ENCODE measurements around the gene JPT1.

Gene JPT1, protein sequence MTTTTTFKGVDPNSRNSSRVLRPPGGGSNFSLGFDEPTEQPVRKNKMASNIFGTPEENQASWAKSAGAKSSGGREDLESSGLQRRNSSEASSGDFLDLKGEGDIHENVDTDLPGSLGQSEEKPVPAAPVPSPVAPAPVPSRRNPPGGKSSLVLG

DNA sequence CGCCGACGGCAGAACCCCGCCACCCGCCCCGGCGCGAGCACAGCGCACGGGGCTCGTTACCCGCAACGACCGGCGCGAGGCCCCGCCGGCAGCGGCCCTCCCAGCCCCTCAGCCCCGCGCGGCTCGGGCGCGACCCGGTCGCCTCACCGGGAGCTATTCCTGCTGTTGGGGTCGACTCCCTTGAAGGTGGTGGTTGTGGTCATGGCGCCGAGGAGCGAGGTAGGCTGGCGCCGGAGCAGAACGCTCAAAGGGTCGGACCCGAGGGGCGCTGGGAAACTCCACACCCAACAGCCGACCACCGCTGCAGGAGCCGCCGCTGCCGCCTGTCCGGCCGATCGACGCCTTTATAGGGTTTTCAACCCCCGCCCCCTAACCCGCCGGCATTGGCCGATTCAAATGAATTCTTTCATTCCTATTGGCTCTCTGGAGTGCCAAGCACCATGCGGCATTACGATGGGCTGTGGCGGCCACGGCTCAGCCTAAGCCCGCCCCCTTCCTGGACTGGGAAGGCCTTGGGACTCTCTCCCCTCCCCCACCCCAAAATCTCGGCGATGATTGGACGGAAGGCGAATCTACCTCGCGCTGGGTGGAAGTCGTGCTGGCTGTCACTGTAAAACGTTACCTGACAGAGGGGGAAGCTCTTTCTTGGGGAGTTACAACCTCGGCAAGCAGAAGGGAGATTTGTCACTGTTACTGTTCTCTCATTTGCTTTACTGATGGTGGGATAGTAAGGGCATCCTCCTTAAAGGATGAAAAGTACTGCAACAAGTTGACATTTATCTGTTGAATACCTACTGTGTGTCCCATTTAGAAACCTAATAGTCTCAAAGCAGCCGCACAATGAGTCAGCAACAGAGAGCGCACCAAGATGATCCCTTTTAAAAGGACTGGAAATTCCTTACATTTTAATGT lies at the start of gene JPT1:
TSS of gene JPT1 (minus strand) at position 318 of the 912 bp plus-strand sequence. CDS start at position 203, 115 bp downstream.
- Histone ChIP-seq H3K9ac (ENCODE audit: low read depth in 1 of 2, low read length in 2 of 2) (peak within 1 kb of the TSS; percentile 89 to 91), H3K4me1 (ENCODE audit: control insufficient read depth in 1 of 2, insufficient read depth in 2 of 2, low read length in 2 of 2) (peaks cover 22 to 23% of the 10 kb centered on the region in 2 donors), H3K9me3 (ENCODE audit: control insufficient read depth in 1 of 2, low read length in 2 of 2) (no peaks in the 10 kb centered on the region), H3K36me3 (ENCODE audit: control insufficient read depth in 1 of 2, insufficient read depth in 2 of 2, low read length in 2 of 2) (no peaks in the 10 kb centered on the region), H3K27me3 (ENCODE audit: control insufficient read depth in 1 of 2, insufficient read depth in 2 of 2, low read length in 2 of 2) (no peaks in the 10 kb centered on the region), H3K27ac (ENCODE audit: low read depth, low read length) (peak within 1 kb of the TSS; percentile 53), H3K4me3 (ENCODE audit: low read depth in 1 of 2, low read length in 2 of 2) (peak within 1 kb of the TSS; percentile 81 to 93)

DNA sequence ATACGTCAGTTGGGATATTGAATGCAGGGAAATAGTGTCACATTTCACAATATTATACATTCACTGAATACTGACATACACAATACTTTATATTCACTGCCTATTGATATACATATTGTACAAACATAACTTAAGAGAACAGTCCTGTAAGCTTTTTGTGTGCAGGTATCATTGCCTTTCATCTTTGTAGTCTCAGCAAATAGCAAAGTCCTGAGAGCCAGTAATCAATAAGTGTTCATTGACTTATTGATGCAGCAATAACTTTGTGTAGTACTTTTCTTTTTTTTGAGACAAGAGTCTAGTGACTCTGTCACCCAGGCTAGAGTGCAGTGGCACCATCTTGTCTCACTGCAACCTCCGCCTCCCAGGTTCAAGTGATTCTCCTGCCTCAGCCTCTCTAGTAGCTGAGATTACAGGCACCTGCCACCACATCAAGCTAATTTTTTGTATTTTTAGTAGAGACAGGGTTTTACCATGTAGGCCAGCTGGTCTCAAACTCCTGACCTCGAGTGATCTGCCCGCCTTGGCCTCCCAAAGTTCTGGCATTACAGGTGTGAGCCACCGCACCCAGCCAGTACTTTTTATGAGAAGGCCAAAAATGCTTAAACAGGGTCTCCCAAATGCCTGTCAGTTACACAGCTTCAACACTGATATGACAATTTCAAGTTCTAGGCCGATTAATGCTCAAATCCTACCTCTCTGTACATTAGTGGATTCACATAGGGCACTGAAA lies 45.7 kb upstream of the JPT1 start:
- no peaks in the 10 kb centered on the region for H3K36me3 ChIP-seq (ENCODE audit: control insufficient read depth in 1 of 2, insufficient read depth in 2 of 2, low read length in 2 of 2)
- no peaks in the 10 kb centered on the region for H3K27me3 ChIP-seq (ENCODE audit: control insufficient read depth in 1 of 2, insufficient read depth in 2 of 2, low read length in 2 of 2)
- no peak overlapping the region for H3K4me3 ChIP-seq (ENCODE audit: low read depth in 1 of 2, low read length in 2 of 2)
- H3K4me1 ChIP-seq (ENCODE audit: control insufficient read depth in 1 of 2, insufficient read depth in 2 of 2, low read length in 2 of 2) = peaks cover 0 to 2% of the 10 kb centered on the region in 2 donors
- no peak overlapping the region for H3K27ac ChIP-seq (ENCODE audit: low read depth, low read length)
- no peaks in the 10 kb centered on the region for H3K9me3 ChIP-seq (ENCODE audit: control insufficient read depth in 1 of 2, low read length in 2 of 2)
- H3K9ac ChIP-seq (ENCODE audit: low read depth in 1 of 2, low read length in 2 of 2) = no peak overlapping the region

DNA sequence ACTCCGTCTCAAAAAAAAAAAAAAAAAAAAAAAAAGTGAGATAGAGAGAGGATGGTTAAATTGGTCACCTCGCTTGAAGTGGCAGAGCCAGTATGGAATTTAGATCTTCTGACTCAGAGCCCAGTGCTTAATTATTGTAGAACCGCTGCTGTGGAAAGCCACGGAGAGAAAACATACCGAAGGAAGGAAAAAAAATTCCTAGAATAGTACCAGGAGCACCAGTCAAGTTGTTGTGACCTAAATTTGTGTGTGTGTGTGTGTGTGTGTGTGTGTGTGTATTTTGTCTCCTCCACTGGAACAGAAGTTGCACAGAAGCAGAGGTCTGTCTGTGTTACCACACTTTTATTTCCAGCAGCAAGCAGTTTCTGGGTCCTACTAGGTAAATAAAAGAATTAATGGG lies 40.6 kb upstream of the JPT1 start:
- Histone ChIP-seq H3K9me3 (ENCODE audit: control insufficient read depth in 1 of 2, low read length in 2 of 2) (no peaks in the 10 kb centered on the region), H3K36me3 (ENCODE audit: control insufficient read depth in 1 of 2, insufficient read depth in 2 of 2, low read length in 2 of 2) (no peaks in the 10 kb centered on the region), H3K4me1 (ENCODE audit: control insufficient read depth in 1 of 2, insufficient read depth in 2 of 2, low read length in 2 of 2) (peaks cover 0 to under 1% of the 10 kb centered on the region in 2 donors), H3K27me3 (ENCODE audit: control insufficient read depth in 1 of 2, insufficient read depth in 2 of 2, low read length in 2 of 2) (no peaks in the 10 kb centered on the region), H3K9ac (ENCODE audit: low read depth in 1 of 2, low read length in 2 of 2) (no peak overlapping the region), H3K27ac (ENCODE audit: low read depth, low read length) (no peak overlapping the region), H3K4me3 (ENCODE audit: low read depth in 1 of 2, low read length in 2 of 2) (no peak overlapping the region)

DNA sequence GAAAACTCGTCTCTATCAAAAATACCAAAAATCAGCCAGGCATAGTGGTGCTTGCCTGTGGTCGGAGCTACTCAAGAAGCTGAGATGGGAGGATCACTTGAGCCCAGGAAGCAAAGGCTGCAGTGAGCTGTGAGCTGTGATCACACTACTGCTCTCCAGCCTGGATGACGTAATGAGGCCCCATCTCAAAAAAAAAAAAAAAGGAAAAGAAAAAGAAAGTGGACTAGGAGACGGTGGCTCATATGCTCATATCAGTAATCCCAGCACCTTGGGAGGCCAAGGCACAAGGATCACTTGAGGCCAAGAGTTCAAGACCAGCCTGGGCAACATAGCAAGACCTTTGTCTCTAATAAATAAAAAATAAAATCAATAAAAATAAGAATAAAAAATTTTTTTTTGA lies 37.3 kb upstream of the JPT1 start:
- H3K9me3 ChIP-seq (ENCODE audit: control insufficient read depth in 1 of 2, low read length in 2 of 2) = no peaks in the 10 kb centered on the region
- peaks cover 0 to 7% of the 10 kb centered on the region in 2 donors for H3K4me1 ChIP-seq (ENCODE audit: control insufficient read depth in 1 of 2, insufficient read depth in 2 of 2, low read length in 2 of 2)
- no peaks in the 10 kb centered on the region for H3K27me3 ChIP-seq (ENCODE audit: control insufficient read depth in 1 of 2, insufficient read depth in 2 of 2, low read length in 2 of 2)
- H3K27ac ChIP-seq (ENCODE audit: low read depth, low read length) = no peak overlapping the region
- no peak overlapping the region for H3K4me3 ChIP-seq (ENCODE audit: low read depth in 1 of 2, low read length in 2 of 2)
- H3K36me3 ChIP-seq (ENCODE audit: control insufficient read depth in 1 of 2, insufficient read depth in 2 of 2, low read length in 2 of 2) = no peaks in the 10 kb centered on the region
- no peak overlapping the region for H3K9ac ChIP-seq (ENCODE audit: low read depth in 1 of 2, low read length in 2 of 2)

DNA sequence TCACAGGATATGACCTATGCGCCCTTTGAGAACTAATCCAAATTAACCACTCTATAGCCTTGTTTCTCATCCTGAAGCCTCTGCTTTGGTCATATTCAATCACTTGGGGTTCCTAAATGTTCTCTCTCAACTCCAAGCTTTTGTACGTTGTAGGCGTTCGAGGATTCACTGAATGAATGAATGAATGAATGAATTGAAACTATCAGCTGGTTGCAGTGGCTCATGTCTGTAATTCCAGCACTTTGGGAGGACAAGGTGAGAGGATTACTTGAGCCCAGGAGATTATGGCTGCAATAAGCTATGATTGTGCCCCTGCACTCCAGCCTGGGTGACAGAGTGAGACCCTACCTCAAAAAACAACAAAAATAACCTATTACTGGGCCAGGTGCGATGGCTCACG lies 34.3 kb upstream of the JPT1 start:
- H3K9ac ChIP-seq (ENCODE audit: low read depth in 1 of 2, low read length in 2 of 2) = no peak overlapping the region
- no peak overlapping the region for H3K4me3 ChIP-seq (ENCODE audit: low read depth in 1 of 2, low read length in 2 of 2)
- H3K36me3 ChIP-seq (ENCODE audit: control insufficient read depth in 1 of 2, insufficient read depth in 2 of 2, low read length in 2 of 2) = no peaks in the 10 kb centered on the region
- no peaks in the 10 kb centered on the region for H3K27me3 ChIP-seq (ENCODE audit: control insufficient read depth in 1 of 2, insufficient read depth in 2 of 2, low read length in 2 of 2)
- peaks cover 0 to 7% of the 10 kb centered on the region in 2 donors for H3K4me1 ChIP-seq (ENCODE audit: control insufficient read depth in 1 of 2, insufficient read depth in 2 of 2, low read length in 2 of 2)
- H3K9me3 ChIP-seq (ENCODE audit: control insufficient read depth in 1 of 2, low read length in 2 of 2) = no peaks in the 10 kb centered on the region
- no peak overlapping the region for H3K27ac ChIP-seq (ENCODE audit: low read depth, low read length)

DNA sequence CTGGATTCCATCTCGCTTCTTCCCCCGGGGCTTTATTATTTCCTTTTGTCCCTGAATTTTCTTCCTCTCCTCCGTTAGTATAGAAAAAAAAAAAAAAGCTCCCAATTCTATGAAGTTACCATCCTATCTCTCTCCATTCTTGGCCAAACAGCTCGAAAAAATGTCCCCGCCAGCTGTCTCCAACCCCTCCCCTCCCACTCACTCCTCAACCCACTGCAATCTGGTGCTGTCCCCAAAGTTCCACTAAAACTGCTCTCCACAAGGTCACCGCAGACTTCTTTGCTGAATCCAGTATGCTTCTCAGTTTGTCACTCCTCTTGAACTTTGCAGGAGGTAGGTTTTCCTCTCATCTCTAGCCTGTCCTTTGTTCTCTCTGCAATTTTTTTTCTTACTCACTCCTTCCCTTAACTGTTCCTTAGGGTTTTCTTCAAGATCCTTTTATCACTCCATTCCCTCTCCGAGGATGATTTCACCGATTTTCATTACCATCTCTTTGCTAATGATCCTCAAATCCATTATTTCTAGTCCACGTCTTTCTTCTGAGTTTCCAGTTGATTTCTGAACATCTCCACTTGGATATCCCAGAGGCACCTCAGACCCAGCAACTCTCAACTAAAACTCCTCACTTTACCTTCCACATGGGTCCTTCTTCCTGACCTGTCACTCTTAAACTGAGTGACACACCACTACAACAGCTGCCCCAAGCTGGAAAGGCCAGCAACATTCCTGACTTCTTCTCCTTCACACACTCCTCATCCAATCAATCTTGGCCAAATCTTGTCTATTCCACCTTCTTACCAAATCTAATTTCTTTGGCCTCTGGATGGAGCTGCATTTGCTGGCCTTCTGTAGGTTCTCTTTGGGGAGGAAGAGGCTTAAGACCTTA lies 29.9 kb upstream of the JPT1 start:
- Histone ChIP-seq H3K27me3 (ENCODE audit: control insufficient read depth in 1 of 2, insufficient read depth in 2 of 2, low read length in 2 of 2) (no peaks in the 10 kb centered on the region), H3K9me3 (ENCODE audit: control insufficient read depth in 1 of 2, low read length in 2 of 2) (no peaks in the 10 kb centered on the region), H3K4me1 (ENCODE audit: control insufficient read depth in 1 of 2, insufficient read depth in 2 of 2, low read length in 2 of 2) (peaks cover 3 to 17% of the 10 kb centered on the region in 2 donors), H3K36me3 (ENCODE audit: control insufficient read depth in 1 of 2, insufficient read depth in 2 of 2, low read length in 2 of 2) (peaks cover 5 to 8% of the 10 kb centered on the region in 2 donors), H3K4me3 (ENCODE audit: low read depth in 1 of 2, low read length in 2 of 2) (no peak overlapping the region), H3K9ac (ENCODE audit: low read depth in 1 of 2, low read length in 2 of 2) (no peak overlapping the region), H3K27ac (ENCODE audit: low read depth, low read length) (no peak overlapping the region)

DNA sequence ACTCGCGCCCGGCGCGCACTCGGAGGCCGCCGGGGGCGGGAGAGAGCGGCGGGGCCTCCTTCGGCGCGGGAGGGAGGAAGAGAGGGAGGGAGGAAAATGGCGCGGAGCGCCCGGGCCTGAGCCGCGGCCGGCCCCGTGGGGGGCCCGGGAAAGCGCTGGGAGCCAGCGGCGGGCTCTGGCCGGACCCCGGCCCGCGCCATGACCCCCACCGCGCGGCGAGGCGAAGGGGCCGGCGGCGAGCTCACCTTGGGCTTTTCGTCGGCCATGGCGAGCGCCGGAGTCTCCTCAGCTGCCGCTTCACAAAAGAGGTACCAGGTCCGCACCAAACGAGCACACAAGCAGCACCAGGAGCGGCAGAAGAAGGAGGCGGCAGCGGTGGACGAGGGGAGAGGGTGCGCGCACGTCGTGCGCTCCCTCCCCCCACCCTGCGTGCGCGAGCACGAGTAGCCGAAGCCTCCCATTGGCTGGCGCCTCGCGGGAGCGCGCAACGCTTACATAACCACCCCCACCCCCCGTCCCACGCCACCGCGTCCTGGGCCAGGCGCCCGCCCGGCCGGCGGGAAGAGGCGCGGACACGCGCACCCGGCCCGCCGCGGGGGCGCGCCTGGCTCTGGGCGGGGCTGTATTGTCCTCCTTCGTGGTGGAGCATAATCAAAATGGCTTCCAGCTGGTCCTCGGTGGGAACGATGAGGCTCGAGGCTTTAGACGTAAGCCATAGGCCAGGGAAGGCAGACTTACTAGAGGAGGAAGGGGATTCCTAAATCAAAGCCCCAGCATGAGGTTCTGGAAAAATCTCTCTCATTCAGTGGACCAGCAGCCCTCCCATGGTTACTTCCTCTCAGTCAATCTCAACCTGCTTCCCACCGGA lies 28.5 kb upstream of the JPT1 start, which contains the start of gene SUMO2:
TSS of gene SUMO2 (minus strand) at position 391 of the 868 bp plus-strand sequence. CDS start at position 266, 125 bp downstream.
- Histone ChIP-seq H3K36me3 (ENCODE audit: control insufficient read depth in 1 of 2, insufficient read depth in 2 of 2, low read length in 2 of 2) (peaks cover 5 to 21% of the 10 kb centered on the region in 2 donors), H3K27me3 (ENCODE audit: control insufficient read depth in 1 of 2, insufficient read depth in 2 of 2, low read length in 2 of 2) (no peaks in the 10 kb centered on the region), H3K9ac (ENCODE audit: low read depth in 1 of 2, low read length in 2 of 2) (peak within 1 kb of the TSS; percentile 78 to 87), H3K4me1 (ENCODE audit: control insufficient read depth in 1 of 2, insufficient read depth in 2 of 2, low read length in 2 of 2) (peaks cover 3 to 17% of the 10 kb centered on the region in 2 donors), H3K27ac (ENCODE audit: low read depth, low read length) (peak within 1 kb of the TSS; percentile 93), H3K9me3 (ENCODE audit: control insufficient read depth in 1 of 2, low read length in 2 of 2) (no peaks in the 10 kb centered on the region), H3K4me3 (ENCODE audit: low read depth in 1 of 2, low read length in 2 of 2) (peak within 1 kb of the TSS; percentile 79 to 92)

DNA sequence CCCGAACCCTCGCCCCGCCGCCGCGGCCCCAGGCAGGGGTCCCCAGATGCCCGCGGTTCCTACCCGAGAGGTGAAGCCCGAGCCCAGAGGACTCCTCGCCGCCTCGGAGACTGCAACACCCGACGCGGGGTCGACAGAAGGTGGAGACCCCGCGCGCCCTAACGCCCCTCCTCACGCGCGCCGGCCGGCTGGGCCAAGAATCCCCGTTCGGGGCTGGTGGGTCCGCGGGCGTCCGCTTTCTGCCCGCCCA lies 27.9 kb upstream of the JPT1 start:
- Histone ChIP-seq H3K4me1 (ENCODE audit: control insufficient read depth in 1 of 2, insufficient read depth in 2 of 2, low read length in 2 of 2) (peaks cover 3 to 17% of the 10 kb centered on the region in 2 donors), H3K27ac (ENCODE audit: low read depth, low read length) (peak overlapping the region; percentile 93), H3K4me3 (ENCODE audit: low read depth in 1 of 2, low read length in 2 of 2) (peak overlapping the region; percentile 79 to 92), H3K9me3 (ENCODE audit: control insufficient read depth in 1 of 2, low read length in 2 of 2) (no peaks in the 10 kb centered on the region), H3K9ac (ENCODE audit: low read depth in 1 of 2, low read length in 2 of 2) (peak overlapping the region; percentile 78 to 87), H3K27me3 (ENCODE audit: control insufficient read depth in 1 of 2, insufficient read depth in 2 of 2, low read length in 2 of 2) (no peaks in the 10 kb centered on the region), H3K36me3 (ENCODE audit: control insufficient read depth in 1 of 2, insufficient read depth in 2 of 2, low read length in 2 of 2) (peaks cover 5 to 27% of the 10 kb centered on the region in 2 donors)

Measured in duodenal mucosa (tissue), 2 donors.